Suprapubic skin (tissue), 3 donors: ENCODE measurements around the gene HPCAL1.

Experiments used
- CTCF ChIP-seq, 2 donors: fragments of 200-600 bp in 1 of 2; fragments of 450-650 bp in 1 of 2; sonication (generic) in 1 of 2; IDR thresholded peaks; one replicate each; pipeline ENCODE4 v1.5.1; 2016 to 2019; ENCODE audit warnings: antibody characterized with exemption in 2 of 2, mild to moderate bottlenecking in 1 of 2, moderate library complexity in 1 of 2
- POLR2AphosphoS5 ChIP-seq, 3 donors: sonication (generic); formaldehyde crosslinking; IDR thresholded peaks; one replicate each; pipeline ENCODE4 v1.6.1; 2017; ENCODE audit warnings: antibody characterized with exemption in 3 of 3

- TF ChIP-seq CTCF (IDR thresholded peaks at IDR 0.05) (no peak), POLR2AphosphoS5 (IDR thresholded peaks at IDR 0.05) (no peak)
Observed at GRCh38 chr2:10284108-10284870, 18.4 kb upstream of the HPCAL1 start.
